MM.1S (cell line): ENCODE data around the gene PARP3.

ENCODE experiments used
- DNase-seq: peaks from one replicate; pipeline ENCODE4 v3.0.0-alpha.2; 2015
- H2AFZ ChIP-seq: fragments of 300-600 bp; sonication (generic); 2 replicates; pipeline ENCODE4 v1.6.0; 2016; ENCODE audit warnings: antibody characterized with exemption, low read length
- H3F3A ChIP-seq: fragments of 300-600 bp; sonication (generic); 2 replicates; pipeline ENCODE4 v1.6.1; 2016; ENCODE audit warnings: mild to moderate bottlenecking, antibody characterized with exemption, low read length, moderate library complexity, mixed read lengths; ENCODE audit not compliant: insufficient read depth
- H3K27ac ChIP-seq: fragments of 300-600 bp; sonication (generic); 2 replicates; pipeline ENCODE4 v1.5.1; 2016; ENCODE audit warnings: mild to moderate bottlenecking, low read length
- H3K27me3 ChIP-seq: fragments of 300-600 bp; sonication (generic); replicated peaks from 2 replicates; pipeline ENCODE4 v1.6.0; 2016; ENCODE audit warnings: low read length; ENCODE audit not compliant: insufficient read depth
- H3K36me3 ChIP-seq: fragments of 300-600 bp; sonication (generic); replicated peaks from 2 replicates; pipeline ENCODE4 v1.6.1; 2016; ENCODE audit warnings: mild to moderate bottlenecking, low read length, mixed read lengths; ENCODE audit not compliant: insufficient read depth
- H3K4me1 ChIP-seq: fragments of 300-600 bp; sonication (generic); 2 replicates; pipeline ENCODE4 v1.6.1; 2016; ENCODE audit warnings: low read length, mixed read lengths
- H3K4me2 ChIP-seq: fragments of 300-600 bp; sonication (generic); 2 replicates; pipeline ENCODE4 v1.6.0; 2016; ENCODE audit warnings: low read depth, low read length
- H3K4me3 ChIP-seq: fragments of 300-600 bp; sonication (generic); 2 replicates; pipeline ENCODE4 v1.5.1; 2016; ENCODE audit warnings: low read length, mixed read lengths
- H3K79me2 ChIP-seq: fragments of 300-600 bp; sonication (generic); 2 replicates; pipeline ENCODE4 v1.6.1; 2016; ENCODE audit warnings: mixed run types, low read length, mixed read lengths
- H3K9ac ChIP-seq: fragments of 300-600 bp; sonication (generic); 2 replicates; pipeline ENCODE4 v1.6.1; 2016; ENCODE audit warnings: low read length, mixed read lengths
- H3K9me2 ChIP-seq: fragments of 300-600 bp; sonication (generic); replicated peaks from 2 replicates; pipeline ENCODE4 v1.6.1; 2016; ENCODE audit warnings: mild to moderate bottlenecking, low read length, mixed read lengths; ENCODE audit not compliant: insufficient read depth
- H3K9me3 ChIP-seq: fragments of 300-600 bp; sonication (generic); replicated peaks from 2 replicates; pipeline ENCODE4 v1.6.1; 2016; ENCODE audit warnings: mild to moderate bottlenecking, low read length, mixed read lengths; ENCODE audit not compliant: insufficient read depth
- H4K20me1 ChIP-seq: fragments of 300-600 bp; sonication (generic); 2 replicates; pipeline ENCODE4 v1.6.1; 2016; ENCODE audit warnings: mild to moderate bottlenecking, low read length, moderate library complexity, mixed read lengths; ENCODE audit not compliant: insufficient read depth
- CTCF ChIP-seq: fragments of 300-600 bp; sonication (generic); IDR thresholded peaks from 2 replicates; pipeline ENCODE4 v1.5.1; 2016; ENCODE audit warnings: antibody characterized with exemption, low read length, mixed read lengths
- EZH2 ChIP-seq: fragments of 300-600 bp; sonication (generic); optimal IDR thresholded peaks from 2 replicates; pipeline ENCODE3; 2017; ENCODE audit warnings: low read depth, mild to moderate bottlenecking, antibody characterized with exemption, low read length, mixed read lengths
- EZH2phosphoT487 ChIP-seq: fragments of 300-600 bp; sonication (generic); IDR thresholded peaks from 2 replicates; pipeline ENCODE4 v1.6.1; 2018; ENCODE audit warnings: antibody characterized with exemption, low read length

Gene PARP3

GRCh38 chr3:51904034-51904823 is 37.9 kb upstream of the PARP3 start:
- Histone ChIP-seq H3F3A (no peaks in the 10 kb centered on the region), H3K27me3 (no peaks in the 10 kb centered on the region), H3K4me3 (no peak overlapping the region), H3K36me3 (no peaks in the 10 kb centered on the region), H3K27ac (no peak overlapping the region), H3K9me3 (no peaks in the 10 kb centered on the region), H4K20me1 (no peaks in the 10 kb centered on the region), H3K79me2 (no peaks in the 10 kb centered on the region), H2AFZ (no peak overlapping the region), H3K9me2 (no peaks in the 10 kb centered on the region), H3K4me2 (no peak overlapping the region), H3K9ac (no peak overlapping the region), H3K4me1 (no peaks in the 10 kb centered on the region)
- no peak for DNase-seq
- TF ChIP-seq EZH2phosphoT487, result no peak
- no peak for TF ChIP-seq CTCF
- no peak for TF ChIP-seq EZH2

GRCh38 chr3:51908026-51908425 is 34.1 kb upstream of the PARP3 start:
- Histone ChIP-seq H3K27me3 (no peaks in the 10 kb centered on the region), H3K27ac (no peak overlapping the region), H2AFZ (no peak overlapping the region), H3K9me2 (no peaks in the 10 kb centered on the region), H3K36me3 (no peaks in the 10 kb centered on the region), H3K79me2 (no peaks in the 10 kb centered on the region), H3K4me3 (no peak overlapping the region), H3F3A (no peaks in the 10 kb centered on the region), H3K4me2 (no peak overlapping the region), H3K9ac (no peak overlapping the region), H3K9me3 (no peaks in the 10 kb centered on the region), H4K20me1 (no peaks in the 10 kb centered on the region), H3K4me1 (no peaks in the 10 kb centered on the region)
- TF ChIP-seq EZH2 (no peak), CTCF (no peak), EZH2phosphoT487 (no peak)
- no peak for DNase-seq

GRCh38 chr3:51916418-51916817 is 25.7 kb upstream of the PARP3 start:
- H3F3A ChIP-seq, result no peaks in the 10 kb centered on the region
- no peaks in the 10 kb centered on the region for H3K9me2 ChIP-seq
- no peaks in the 10 kb centered on the region for H3K79me2 ChIP-seq
- no peaks in the 10 kb centered on the region for H3K27me3 ChIP-seq
- no peak overlapping the region for H3K9ac ChIP-seq
- no peak overlapping the region for H3K4me3 ChIP-seq
- H3K36me3 ChIP-seq, result no peaks in the 10 kb centered on the region
- no peak overlapping the region for H2AFZ ChIP-seq
- TF ChIP-seq EZH2phosphoT487, result no peak
- TF ChIP-seq EZH2, result no peak
- no peak for TF ChIP-seq CTCF
- no peaks in the 10 kb centered on the region for H3K9me3 ChIP-seq
- H3K4me1 ChIP-seq, result no peaks in the 10 kb centered on the region
- no peak overlapping the region for H3K4me2 ChIP-seq
- H3K27ac ChIP-seq, result no peak overlapping the region
- DNase-seq, result no peak
- no peaks in the 10 kb centered on the region for H4K20me1 ChIP-seq
